CD4-positive, alpha-beta memory T cell (primary cell): ENCODE data around the gene BPI. TPM values are rescaled to one million over a fixed set of nuclear protein-coding genes. Genes with fewer than 3 reads are reported as not detected.

Experiments used
- CTCF ChIA-PET: fragments of 350-600 bp; sonication (Branson Sonifier 250); formaldehyde crosslinking; loops from one replicate; lab custom pipeline; 2021; ENCODE audit warnings: inconsistent platforms; ENCODE audit not compliant: partially characterized antibody; lab: Charles Lee
- POLR2A ChIA-PET: fragments of 350-600 bp; sonication (Branson Sonifier 250); formaldehyde crosslinking; loops from one replicate; lab custom pipeline; 2021; ENCODE audit not compliant: partially characterized antibody; lab: Charles Lee
- DNase-seq, 5 donors: peaks; one replicate each; pipeline versions ENCODE4 v3.0.0 to v3.0.0-alpha.2; 2020 to 2022; ENCODE audit warnings: mixed read lengths in 1 of 5
- H3K27ac ChIP-seq: one replicate; pipeline ENCODE4 v1.7.0; 2013; ENCODE audit warnings: low read depth, low read length
- H3K27me3 ChIP-seq: 2 replicates; pipeline ENCODE4 v1.7.0; 2013; ENCODE audit warnings: mild to moderate bottlenecking, low read length, moderate library complexity; ENCODE audit not compliant: insufficient read depth
- H3K36me3 ChIP-seq: 2 replicates; pipeline ENCODE4 v1.7.0; 2013; ENCODE audit warnings: mild to moderate bottlenecking, low read length, moderate library complexity; ENCODE audit not compliant: insufficient read depth
- H3K4me1 ChIP-seq: 2 replicates; pipeline ENCODE4 v1.7.0; 2013; ENCODE audit warnings: mild to moderate bottlenecking, low read length, moderate library complexity; ENCODE audit not compliant: insufficient read depth
- H3K4me3 ChIP-seq, 2 donors: one replicate each; pipeline ENCODE4 v1.7.0; 2013; ENCODE audit warnings: low read length in 2 of 2, mild to moderate bottlenecking in 1 of 2
- H3K9me3 ChIP-seq, 2 donors: one replicate each; pipeline ENCODE4 v1.7.0; 2013; ENCODE audit warnings: low read length in 2 of 2, control low read depth in 1 of 2; ENCODE audit not compliant: control insufficient read depth in 1 of 2
- H3K27ac Mint-ChIP-seq, 7 donors: one replicate each; pipeline ENCODE4 v1.8.0; 2020 to 2021; ENCODE audit warnings: mixed read lengths in 7 of 7, mild to moderate bottlenecking in 6 of 7, inconsistent platforms in 3 of 7, moderate library complexity in 3 of 7
- H3K27me3 Mint-ChIP-seq, 2 donors: one replicate each; pipeline ENCODE4 v1.8.0; 2020 to 2021; ENCODE audit warnings: mixed read lengths in 2 of 2
- H3K36me3 Mint-ChIP-seq, 2 donors: one replicate each; pipeline ENCODE4 v1.8.0; 2020 to 2021; ENCODE audit warnings: mixed read lengths in 2 of 2, inconsistent platforms in 1 of 2, mild to moderate bottlenecking in 1 of 2
- H3K4me1 Mint-ChIP-seq, 4 donors: one replicate each; pipeline ENCODE4 v1.8.0; 2020 to 2021; ENCODE audit warnings: mixed read lengths in 4 of 4, mild to moderate bottlenecking in 1 of 4
- H3K4me3 Mint-ChIP-seq, 8 donors: one replicate each; pipeline ENCODE4 v1.8.0; 2020 to 2021; ENCODE audit warnings: mixed read lengths in 8 of 8, mild to moderate bottlenecking in 7 of 8, moderate library complexity in 6 of 8, inconsistent platforms in 3 of 8
- H3K9me3 Mint-ChIP-seq, 8 donors: one replicate each; pipeline ENCODE4 v1.8.0; 2020 to 2021; ENCODE audit warnings: mixed read lengths in 8 of 8, mild to moderate bottlenecking in 5 of 8, inconsistent platforms in 3 of 8, moderate library complexity in 1 of 8
- intact Hi-C: fragments of 100-400 bp; cut with micrococcal nuclease; formaldehyde crosslinking; loops from one replicate; pipeline ENCODE4 v1.15.1; 2023
- polyA plus RNA-seq, 2 donors: library from polyadenylated mRNA; unstranded; fragments of 300-500 nt; fragmentation: Illumina TruSeq; gene quantifications; one replicate each; pipeline ENCODE4 v1.2.3, GENCODE V29; 2021
- total RNA-seq, 2 experiments: library from RNA; stranded (reverse); gene quantifications; one replicate each; pipeline ENCODE4 v1.2.3, GENCODE V29; 2021

The BPI gene
- total and polyA plus RNA-seq, 4 experiments from 2014 or later, result not detected

DNA sequence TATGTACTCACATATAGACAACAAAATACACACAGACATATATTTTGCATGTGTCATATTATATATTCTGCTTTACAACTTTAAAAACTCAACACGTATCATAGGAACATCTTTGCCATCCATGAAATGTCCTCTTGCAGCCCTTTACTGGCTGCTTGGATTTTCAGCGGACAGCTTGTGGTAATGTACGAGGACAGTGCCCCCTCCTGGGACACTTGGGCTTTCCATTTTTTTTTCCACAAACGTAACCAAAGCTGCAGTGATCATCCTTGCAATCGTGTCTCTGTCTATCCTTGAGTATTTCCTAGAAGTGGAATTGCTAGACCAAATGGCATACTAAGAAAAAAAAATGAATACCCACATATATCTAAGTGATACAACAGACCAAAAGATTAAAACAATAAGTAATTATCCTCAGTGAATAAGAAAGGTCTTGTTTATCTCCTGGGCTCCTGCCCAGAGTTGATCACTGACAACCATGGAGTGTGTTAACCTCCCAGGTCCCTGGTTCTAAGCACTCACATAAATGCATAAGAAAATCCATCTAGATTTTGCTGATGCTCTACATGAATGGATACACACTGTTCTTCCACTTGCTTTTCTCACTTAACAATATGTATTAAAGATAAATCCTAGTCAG, 18.1 kb downstream of the BPI start:
- CTCF ChIA-PET, result no interaction called here
- intact Hi-C loops, result no loop called here
- H3K9me3 Mint-ChIP-seq, result peaks cover 0 to 3% (median 0%) of the 10 kb centered on the region in 8 donors
- POLR2A ChIA-PET, result no interaction called here
- H3K4me3 ChIP-seq, result no peak overlapping the region
- H3K36me3 ChIP-seq, result no peaks in the 10 kb centered on the region
- no peaks in the 10 kb centered on the region for H3K27me3 ChIP-seq
- H3K4me1 Mint-ChIP-seq, result peaks cover 0 to 2% (median 0%) of the 10 kb centered on the region in 4 donors
- H3K36me3 Mint-ChIP-seq, result no peaks in the 10 kb centered on the region
- no peaks in the 10 kb centered on the region for H3K4me1 ChIP-seq
- peaks cover 22 to 32% of the 10 kb centered on the region in 2 donors for H3K27me3 Mint-ChIP-seq
- no peak overlapping the region for H3K4me3 Mint-ChIP-seq
- no peak for DNase-seq
- H3K9me3 ChIP-seq, result no peaks in the 10 kb centered on the region
- H3K27ac ChIP-seq, result no peak overlapping the region
- H3K27ac Mint-ChIP-seq, result no peak overlapping the region

DNA sequence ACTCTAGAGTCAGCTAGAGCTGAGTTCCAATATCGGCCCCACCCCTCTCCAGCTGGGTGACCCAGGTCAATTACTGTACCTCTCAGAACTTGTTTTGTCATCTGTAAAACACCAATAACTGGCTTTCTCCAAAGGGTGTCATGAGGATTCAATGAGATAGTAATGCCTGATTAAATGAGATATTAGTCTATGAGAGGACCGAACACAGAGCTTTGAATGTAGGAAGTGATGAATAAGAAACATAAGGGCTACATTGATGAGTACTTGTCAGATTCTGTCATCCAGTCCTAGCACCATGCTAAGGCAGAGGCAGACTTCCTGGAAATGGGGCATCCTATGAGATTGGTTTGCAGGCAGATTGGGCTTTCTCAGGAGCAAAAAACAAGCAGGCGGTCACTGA, 20.2 kb downstream of the BPI start:
- POLR2A ChIA-PET, result no interaction called here
- H3K36me3 Mint-ChIP-seq, result no peaks in the 10 kb centered on the region
- CTCF ChIA-PET, result no interaction called here
- no peak overlapping the region for H3K4me3 ChIP-seq
- H3K4me3 Mint-ChIP-seq, result no peak overlapping the region
- H3K9me3 ChIP-seq, result no peaks in the 10 kb centered on the region
- H3K27me3 ChIP-seq, result no peaks in the 10 kb centered on the region
- DNase-seq, result no peak
- no peaks in the 10 kb centered on the region for H3K4me1 ChIP-seq
- H3K27ac Mint-ChIP-seq, result no peak overlapping the region
- H3K36me3 ChIP-seq, result no peaks in the 10 kb centered on the region
- H3K27me3 Mint-ChIP-seq, result peaks cover 21 to 26% of the 10 kb centered on the region in 2 donors
- H3K4me1 Mint-ChIP-seq, result peaks cover 0 to 2% (median 0%) of the 10 kb centered on the region in 4 donors
- H3K9me3 Mint-ChIP-seq, result peaks cover 0 to 3% (median 0%) of the 10 kb centered on the region in 8 donors
- H3K27ac ChIP-seq, result no peak overlapping the region
- intact Hi-C loops, result no loop called here

DNA sequence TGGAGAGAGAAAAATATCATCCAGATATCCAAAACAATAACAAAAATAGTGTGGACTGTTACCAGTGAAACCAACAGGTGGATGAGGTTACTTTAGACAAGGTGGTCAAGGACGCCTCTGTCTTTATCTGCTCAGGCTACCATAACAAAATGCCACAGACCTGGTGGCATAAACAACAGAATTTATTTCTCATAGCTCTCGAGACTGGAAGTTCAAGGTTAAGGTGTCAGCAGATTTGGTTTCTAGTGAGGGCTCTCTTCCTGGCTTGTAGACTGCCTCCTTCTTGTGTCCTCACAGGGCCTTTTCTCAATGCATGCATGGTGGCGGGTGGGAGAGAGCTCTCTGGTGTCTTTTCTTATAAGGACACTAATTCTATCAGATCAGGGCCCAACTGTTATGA, 21.2 kb downstream of the BPI start:
- CTCF ChIA-PET, result no interaction called here

DNA sequence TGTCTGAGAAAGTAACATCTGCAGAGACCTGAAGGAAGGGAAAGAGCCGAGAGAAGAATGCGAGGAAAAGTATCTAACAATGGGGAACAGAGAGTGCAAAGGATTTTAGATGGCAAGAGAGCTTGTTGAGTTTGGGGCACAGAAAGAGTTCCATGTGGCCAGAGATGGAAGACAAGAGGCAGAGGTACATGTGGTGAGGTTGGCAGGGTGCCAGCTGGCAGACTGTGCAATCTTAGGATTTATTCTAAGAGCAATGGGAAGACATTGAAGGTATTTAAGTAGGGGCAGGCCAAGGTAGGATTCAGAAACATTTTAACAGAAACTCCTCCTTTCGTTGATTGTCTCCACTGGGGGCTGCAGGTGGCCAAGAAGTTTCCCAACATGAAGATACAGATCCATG, 21.9 kb downstream of the BPI start:
- H3K27ac ChIP-seq, result no peak overlapping the region
- Mint-ChIP-seq H3K4me1 (peaks cover 0 to 2% (median 0%) of the 10 kb centered on the region in 4 donors), H3K27me3 (peaks cover 16 to 20% of the 10 kb centered on the region in 2 donors), H3K9me3 (peaks cover 0 to 3% (median 0%) of the 10 kb centered on the region in 8 donors), H3K27ac (no peak overlapping the region), H3K4me3 (no peak overlapping the region), H3K36me3 (no peaks in the 10 kb centered on the region)
- H3K4me1 ChIP-seq, result no peaks in the 10 kb centered on the region
- H3K9me3 ChIP-seq, result no peaks in the 10 kb centered on the region
- POLR2A ChIA-PET, result no interaction called here
- H3K4me3 ChIP-seq, result no peak overlapping the region
- no peaks in the 10 kb centered on the region for H3K36me3 ChIP-seq
- CTCF ChIA-PET, result no interaction called here
- intact Hi-C loops, result no loop called here
- no peak for DNase-seq
- H3K27me3 ChIP-seq, result no peaks in the 10 kb centered on the region

More for the DNA sequence above, 21.2 kb downstream of the BPI start:
- POLR2A ChIA-PET, result no interaction called here
- H3K4me1 Mint-ChIP-seq, result peaks cover 0 to 2% (median 0%) of the 10 kb centered on the region in 4 donors
- DNase-seq, result no peak
- Histone ChIP-seq H3K27me3 (no peaks in the 10 kb centered on the region), H3K9me3 (no peaks in the 10 kb centered on the region), H3K4me1 (no peaks in the 10 kb centered on the region), H3K36me3 (no peaks in the 10 kb centered on the region), H3K4me3 (no peak overlapping the region), H3K27ac (no peak overlapping the region)
- intact Hi-C loops, result no loop called here
- no peaks in the 10 kb centered on the region for H3K36me3 Mint-ChIP-seq
- H3K27me3 Mint-ChIP-seq, result peaks cover 19 to 22% of the 10 kb centered on the region in 2 donors
- H3K4me3 Mint-ChIP-seq, result no peak overlapping the region
- H3K27ac Mint-ChIP-seq, result no peak overlapping the region
- peaks cover 0 to 3% (median 0%) of the 10 kb centered on the region in 8 donors for H3K9me3 Mint-ChIP-seq

DNA sequence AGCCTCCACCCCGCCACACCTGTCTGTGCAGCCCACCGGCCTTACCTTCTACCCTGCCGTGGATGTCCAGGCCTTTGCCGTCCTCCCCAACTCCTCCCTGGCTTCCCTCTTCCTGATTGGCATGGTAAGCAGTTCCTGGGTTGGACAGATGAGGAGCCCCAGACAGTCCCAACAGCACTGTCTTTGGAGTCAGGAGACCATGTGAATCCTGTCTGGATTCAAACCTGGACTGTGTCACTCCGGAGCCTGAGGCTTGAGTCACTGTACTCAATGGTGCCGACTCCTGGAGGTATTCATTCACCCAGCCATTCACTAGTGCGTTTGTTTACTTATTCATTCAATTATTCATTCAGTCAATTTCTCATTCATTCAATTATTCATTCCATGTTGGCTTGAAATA, 22.4 kb downstream of the BPI start:
- Mint-ChIP-seq H3K4me1 (peaks cover 0 to 2% (median 0%) of the 10 kb centered on the region in 4 donors), H3K27ac (no peak overlapping the region), H3K9me3 (peaks cover 0 to 3% (median 0%) of the 10 kb centered on the region in 8 donors), H3K36me3 (no peaks in the 10 kb centered on the region), H3K4me3 (no peak overlapping the region), H3K27me3 (peaks cover 16 to 18% of the 10 kb centered on the region in 2 donors)
- no peaks in the 10 kb centered on the region for H3K36me3 ChIP-seq
- no peak for DNase-seq
- CTCF ChIA-PET, result no interaction called here
- POLR2A ChIA-PET, result no interaction called here
- H3K27me3 ChIP-seq, result no peaks in the 10 kb centered on the region
- no peaks in the 10 kb centered on the region for H3K9me3 ChIP-seq
- H3K4me3 ChIP-seq, result no peak overlapping the region
- intact Hi-C loops, result no loop called here
- H3K4me1 ChIP-seq, result no peaks in the 10 kb centered on the region
- H3K27ac ChIP-seq, result no peak overlapping the region

DNA sequence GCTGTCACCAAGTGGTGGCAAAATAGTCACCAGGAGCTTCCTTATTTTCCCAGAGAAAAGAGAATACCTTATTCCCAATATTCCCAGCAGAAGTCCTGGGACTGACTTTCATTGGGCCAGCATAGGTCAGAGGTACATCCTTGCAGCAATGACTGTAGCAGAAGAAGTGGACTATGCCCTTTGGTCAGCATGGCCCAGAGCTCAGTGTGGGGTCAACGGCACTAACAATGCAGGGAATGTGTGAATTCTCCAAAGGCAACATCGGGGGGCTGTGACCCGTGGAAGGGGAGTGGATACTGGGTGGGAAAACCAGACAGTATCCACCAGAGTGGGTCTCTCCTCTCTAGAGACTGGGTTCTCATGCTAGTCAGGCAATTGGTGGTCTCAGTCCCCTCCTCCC, 26.7 kb downstream of the BPI start:
- no peak overlapping the region for H3K4me3 Mint-ChIP-seq
- H3K27me3 ChIP-seq, result no peaks in the 10 kb centered on the region
- no peak overlapping the region for H3K27ac ChIP-seq
- H3K4me3 ChIP-seq, result no peak overlapping the region
- H3K36me3 ChIP-seq, result no peaks in the 10 kb centered on the region
- H3K4me1 Mint-ChIP-seq, result no peaks in the 10 kb centered on the region
- intact Hi-C loops, result no loop called here
- no peaks in the 10 kb centered on the region for H3K36me3 Mint-ChIP-seq
- no peaks in the 10 kb centered on the region for H3K9me3 ChIP-seq
- DNase-seq, result no peak
- ChIA-PET CTCF (no interaction called here), POLR2A (no interaction called here)
- H3K9me3 Mint-ChIP-seq, result peaks cover 0 to 4% (median 0%) of the 10 kb centered on the region in 8 donors
- peaks cover 8 to 16% of the 10 kb centered on the region in 2 donors for H3K27me3 Mint-ChIP-seq
- no peak overlapping the region for H3K27ac Mint-ChIP-seq
- no peaks in the 10 kb centered on the region for H3K4me1 ChIP-seq

DNA sequence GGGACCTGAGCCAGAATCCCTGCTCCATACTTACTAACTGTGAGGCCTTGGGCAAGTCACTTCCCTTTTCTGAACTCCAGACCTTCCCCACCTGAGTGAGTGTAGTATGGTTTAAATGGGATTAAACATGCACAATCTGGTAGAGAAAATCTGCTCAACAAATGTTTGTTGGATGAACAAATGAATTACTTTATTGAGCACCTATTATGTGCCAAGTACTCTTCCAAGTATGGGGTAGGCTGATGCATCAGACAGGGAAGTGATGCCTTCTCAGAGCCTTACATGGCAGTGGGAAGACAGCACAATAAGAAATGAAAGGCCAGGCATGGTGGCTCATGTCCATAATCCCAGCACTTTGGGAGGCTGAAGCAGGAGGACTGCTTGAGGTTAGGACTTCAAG, 27.3 kb downstream of the BPI start:
- ChIA-PET CTCF (no interaction called here), POLR2A (no interaction called here)
- peaks cover 8 to 18% of the 10 kb centered on the region in 2 donors for H3K27me3 Mint-ChIP-seq
- Histone ChIP-seq H3K4me3 (no peak overlapping the region), H3K27ac (no peak overlapping the region), H3K27me3 (no peaks in the 10 kb centered on the region), H3K9me3 (no peaks in the 10 kb centered on the region), H3K4me1 (no peaks in the 10 kb centered on the region), H3K36me3 (no peaks in the 10 kb centered on the region)
- H3K36me3 Mint-ChIP-seq, result no peaks in the 10 kb centered on the region
- H3K9me3 Mint-ChIP-seq, result peaks cover 0 to 4% (median 0%) of the 10 kb centered on the region in 8 donors
- DNase-seq, result no peak
- H3K4me3 Mint-ChIP-seq, result no peak overlapping the region
- intact Hi-C loops, result no loop called here
- H3K4me1 Mint-ChIP-seq, result no peaks in the 10 kb centered on the region
- no peak overlapping the region for H3K27ac Mint-ChIP-seq
